Left renal cortex interstitium (tissue), 4 donors: ENCODE data around the gene RANBP1. TPM values are rescaled to one million over a fixed set of nuclear protein-coding genes. Genes with fewer than 3 reads are reported as not detected.

Experiments used
- DNase-seq, 4 donors: peaks; one replicate each; pipeline ENCODE4 v3.0.0-alpha.2; 2013; ENCODE audit warnings: low read depth in 4 of 4, low spot score in 2 of 4, missing footprints in 1 of 4
- polyA plus RNA-seq, 4 donors: library from polyadenylated mRNA; unstranded; fragments of 120-200 nt; gene quantifications; one replicate each; pipeline ENCODE4 v1.2.1, GENCODE V29; 2013; ENCODE audit not compliant: insufficient read length in 4 of 4

RANBP1 gene
- polyA plus RNA-seq, 4 donors, result 169 to 211 (median 180) TPM

DNA sequence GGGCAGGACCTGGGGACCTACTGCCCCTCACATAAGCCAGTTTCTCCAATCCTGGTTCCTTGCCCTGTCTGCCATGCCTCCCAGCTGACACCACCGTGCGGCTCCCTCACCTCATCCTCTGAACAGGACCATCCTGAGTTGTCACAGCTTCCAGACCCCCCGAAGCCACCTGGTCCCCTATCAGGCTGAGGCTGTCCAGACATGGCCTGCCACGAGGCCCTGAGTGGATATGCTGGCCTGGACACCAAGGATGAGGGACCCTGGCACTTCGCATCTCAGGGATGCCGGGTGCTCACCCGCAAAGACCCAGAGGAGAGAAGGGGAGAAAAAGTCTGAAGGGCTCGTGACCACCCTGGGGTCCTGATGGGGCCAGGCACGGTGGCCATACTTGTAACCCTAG lies 50.8 kb downstream of the RANBP1 start:
- no peak for DNase-seq

DNA sequence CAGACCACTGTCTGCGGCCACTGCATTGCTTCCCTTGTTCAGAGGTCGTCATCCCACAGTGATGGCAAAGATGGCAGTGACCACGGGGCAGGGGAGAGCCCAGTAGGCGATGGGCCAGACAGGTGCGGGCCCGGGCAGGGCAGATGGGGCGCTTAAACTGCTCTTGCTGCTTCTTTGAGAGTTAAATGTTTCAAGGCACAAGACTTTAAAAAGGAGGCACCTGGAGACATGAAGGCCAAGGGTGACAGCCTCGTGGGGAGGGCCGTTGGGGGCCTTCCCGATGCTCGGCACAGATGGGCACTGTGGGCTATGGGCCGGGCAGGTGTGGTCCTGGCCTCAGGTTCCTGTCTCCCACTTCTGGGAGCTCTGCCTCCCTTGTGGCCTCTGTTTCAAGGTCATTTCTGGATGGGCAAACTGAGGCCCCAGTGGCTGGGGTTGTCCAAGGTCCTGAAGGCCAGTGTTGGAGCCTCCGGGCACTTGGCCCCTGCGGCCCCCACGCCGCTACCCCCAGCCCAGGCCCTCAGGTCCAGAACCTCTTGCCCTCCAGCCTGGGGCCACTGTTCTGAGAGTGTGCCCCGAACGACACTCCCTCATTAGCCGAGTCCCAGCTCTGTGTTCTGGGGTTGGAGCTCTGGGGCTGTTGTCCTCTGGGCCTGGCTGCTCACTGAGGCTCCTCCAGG lies 51.9 kb downstream of the RANBP1 start:
- no peak for DNase-seq

DNA sequence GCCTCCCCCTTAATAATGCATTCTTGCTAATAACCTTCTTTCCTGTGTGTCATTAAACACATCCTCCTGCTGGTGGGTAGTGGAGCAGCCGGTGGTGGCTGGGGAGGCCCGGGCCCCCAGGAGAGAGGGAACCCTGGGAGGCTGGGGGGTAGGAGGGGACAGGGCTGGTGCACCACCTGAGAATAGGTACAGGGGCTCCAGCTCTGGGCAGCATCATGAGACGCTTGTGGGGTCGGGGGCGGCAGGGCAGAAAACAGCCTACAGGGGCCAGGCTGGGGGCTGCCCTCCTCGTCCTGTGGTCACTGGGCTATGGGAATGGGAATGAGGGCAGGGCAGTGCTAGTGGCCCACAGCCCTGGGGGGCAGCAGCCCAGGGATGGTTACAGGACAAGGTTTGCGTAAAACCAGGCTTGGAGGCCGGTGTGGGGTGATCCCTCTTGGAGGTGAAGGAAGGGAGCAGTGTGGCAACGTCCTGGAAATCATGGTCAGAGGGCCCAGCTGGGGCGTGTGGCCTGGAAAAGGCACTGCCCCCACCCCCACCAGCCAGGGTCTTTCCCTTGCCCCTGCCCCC lies 53.4 kb downstream of the RANBP1 start:
- no peak for DNase-seq

DNA sequence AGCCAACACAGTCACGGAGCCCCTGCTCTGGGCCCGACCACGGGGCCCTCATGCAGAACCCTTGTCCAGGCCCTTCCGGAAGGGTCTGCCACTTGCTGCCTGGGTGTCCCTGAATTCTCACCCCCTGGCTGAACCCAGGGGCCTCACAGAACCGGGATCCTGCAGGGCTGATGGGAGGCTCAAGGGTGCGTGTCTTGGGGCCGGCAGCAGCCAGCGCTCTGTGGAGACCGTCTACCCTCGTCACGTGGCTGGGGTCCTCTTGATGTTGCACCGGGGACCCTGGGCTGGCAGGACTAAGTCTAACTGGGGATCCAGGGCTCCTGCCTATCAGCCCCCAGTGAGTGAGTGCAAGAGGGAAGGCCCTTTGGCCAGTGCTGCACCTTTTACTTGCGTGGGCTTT lies 54.3 kb downstream of the RANBP1 start:
- no peak for DNase-seq

DNA sequence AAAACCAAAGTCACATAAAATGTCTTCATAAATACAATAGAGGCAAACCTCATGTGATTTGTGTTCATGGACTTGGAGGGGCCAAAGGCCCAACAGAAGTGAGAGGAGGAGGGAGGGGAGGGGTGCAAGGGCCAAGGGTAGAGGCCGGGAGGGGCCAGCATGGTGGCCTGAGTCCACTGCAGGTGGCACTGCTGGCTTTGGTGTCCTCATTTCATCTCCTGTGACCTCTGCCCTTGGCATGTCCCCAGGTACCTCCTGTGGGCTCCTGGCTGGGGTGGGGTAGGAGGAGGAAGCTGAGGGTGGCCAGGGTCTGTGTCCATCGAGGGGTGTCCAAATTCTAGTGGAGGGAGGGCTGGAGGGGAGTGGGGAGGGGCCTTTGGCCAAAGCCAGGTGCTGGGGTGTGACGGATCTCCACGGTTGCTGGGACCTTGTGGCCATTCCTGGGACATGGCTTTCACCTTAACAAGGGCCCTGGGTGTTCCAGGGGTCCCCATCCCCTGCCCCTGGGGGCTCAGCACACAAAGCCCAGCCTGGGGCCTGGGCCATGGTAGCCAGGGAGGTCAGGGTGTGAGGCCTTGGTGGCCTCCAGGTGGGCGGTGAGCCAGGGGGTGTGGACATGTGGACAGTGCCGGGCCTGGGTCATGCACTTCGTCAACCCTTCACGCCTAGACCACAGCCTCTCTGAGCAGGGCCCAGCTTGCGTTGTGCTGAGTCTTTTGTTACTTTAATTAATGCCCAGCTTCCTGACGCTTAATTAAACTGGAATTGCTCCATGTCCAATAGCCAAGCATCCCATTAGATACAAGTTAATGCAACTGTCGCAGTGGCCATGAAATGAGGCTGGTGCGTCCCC lies 55.6 kb downstream of the RANBP1 start:
- no peak for DNase-seq

DNA sequence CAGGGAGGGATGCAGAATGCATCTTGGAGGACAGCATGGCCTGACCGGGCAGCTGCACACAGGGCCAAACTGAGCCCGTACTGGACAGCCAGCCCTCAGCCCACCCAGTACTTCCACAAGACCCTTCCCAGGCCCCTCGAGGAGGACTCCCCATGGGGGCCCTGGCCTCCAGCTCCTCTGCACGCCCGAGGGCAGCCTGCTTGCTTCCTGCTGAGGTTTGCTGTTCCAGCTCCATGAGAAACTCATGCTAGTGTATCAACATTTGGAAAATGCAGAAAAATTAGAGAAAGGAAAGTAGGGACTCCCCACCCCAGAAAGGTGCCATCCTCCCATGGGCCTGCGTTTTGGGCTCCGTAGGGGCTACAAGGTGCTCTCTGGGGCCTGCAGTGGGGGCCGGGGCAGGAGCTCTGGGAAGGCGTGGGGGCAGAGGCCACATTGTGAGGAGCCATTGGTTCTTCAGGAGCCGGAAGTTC lies 56.3 kb downstream of the RANBP1 start:
- DNase-seq, result no peak

DNA sequence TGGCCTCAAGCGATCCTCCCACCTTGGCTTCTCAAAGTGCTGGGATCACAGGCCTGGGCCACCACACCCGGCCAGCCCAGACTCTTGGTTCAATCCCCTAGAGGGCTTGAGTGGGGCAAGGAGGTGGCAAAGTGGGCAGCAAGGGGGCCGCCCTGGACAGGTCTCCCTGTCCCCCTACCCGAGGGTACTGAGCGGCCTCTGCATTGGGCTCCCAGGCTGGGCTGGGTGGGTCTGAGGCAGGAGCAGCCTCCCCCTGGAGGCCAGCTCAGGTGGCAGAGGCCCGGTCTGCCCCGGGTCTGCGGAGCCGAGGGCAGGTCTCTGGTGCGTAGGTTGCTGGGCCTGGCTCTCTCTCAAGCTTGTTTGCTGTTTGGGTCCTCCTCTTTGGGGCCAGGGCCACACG lies 57.3 kb downstream of the RANBP1 start:
- no peak for DNase-seq

DNA sequence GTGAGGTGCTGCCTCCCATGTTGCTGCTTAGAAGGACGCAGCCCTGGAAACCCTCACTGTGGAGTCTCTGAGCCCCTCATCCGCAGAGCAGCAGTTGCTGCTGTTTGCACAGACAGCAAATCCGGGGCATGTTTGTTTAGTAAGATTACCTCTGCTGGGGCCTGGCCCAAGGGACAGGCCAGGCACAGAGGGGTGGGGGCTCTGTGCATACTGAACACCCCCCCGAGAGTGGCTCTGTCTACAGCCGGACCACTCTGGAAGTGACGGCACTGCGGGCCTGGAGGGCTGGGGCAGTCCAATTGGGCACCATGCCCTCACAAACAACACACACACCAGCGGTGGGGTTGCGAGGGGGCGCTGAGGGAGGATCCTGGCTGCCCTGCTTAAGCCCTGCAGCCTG lies 57.9 kb downstream of the RANBP1 start:
- no peak for DNase-seq

DNA sequence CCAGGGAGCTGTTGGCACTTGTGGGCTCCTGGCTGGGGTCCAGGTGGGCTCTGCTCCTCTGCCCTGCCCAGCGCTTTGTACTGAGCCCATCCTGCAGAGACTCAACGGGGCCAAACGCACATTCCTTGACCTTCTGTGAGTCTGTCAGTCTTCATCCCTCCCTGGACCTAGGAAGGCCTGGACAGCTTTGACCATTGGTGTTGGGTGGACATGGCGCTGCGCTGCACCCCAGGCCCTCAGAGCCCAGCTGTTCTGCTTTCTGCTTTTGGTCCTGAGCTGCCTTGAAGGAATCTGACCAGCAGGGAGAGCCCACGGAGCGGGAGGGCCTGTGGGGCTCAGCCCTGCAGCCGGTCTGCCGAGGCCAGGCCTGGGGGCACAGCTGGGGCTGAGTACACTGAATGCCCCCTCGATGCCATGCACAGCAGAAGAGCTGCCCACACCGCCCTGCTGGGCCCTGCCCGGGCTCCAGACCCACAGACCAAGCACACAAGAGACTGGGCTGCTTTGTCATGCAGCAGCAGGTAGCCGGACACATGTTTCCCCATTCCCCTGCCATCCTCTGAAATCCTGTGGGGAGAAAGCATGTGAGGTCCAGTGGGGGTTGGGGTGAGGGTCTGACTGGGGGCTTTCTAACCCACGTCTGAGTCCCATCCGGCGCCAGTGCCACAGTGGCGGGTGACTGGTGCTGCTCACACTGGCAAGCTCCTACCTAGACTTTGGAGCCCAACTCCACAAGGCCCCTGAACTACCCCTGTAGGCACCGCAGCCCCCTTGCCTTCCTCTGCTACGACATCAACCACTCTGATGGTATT lies 59.1 kb downstream of the RANBP1 start:
- DNase-seq, result no peak

DNA sequence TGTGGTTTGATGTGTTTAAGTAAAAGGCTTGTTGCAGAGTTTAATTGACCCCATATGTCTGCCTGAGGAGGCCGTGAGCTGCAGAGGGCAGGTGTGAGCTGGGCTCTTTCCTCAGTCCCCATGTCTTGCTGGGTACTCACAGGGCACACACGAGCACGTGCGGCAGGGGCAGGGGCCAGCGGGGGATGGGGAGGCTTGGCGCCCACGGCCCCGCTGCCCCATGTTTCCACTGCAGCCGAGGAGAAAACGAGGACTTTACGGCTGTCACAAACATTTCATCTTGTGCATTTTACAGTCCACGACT lies 59.6 kb downstream of the RANBP1 start:
- no peak for DNase-seq

DNA sequence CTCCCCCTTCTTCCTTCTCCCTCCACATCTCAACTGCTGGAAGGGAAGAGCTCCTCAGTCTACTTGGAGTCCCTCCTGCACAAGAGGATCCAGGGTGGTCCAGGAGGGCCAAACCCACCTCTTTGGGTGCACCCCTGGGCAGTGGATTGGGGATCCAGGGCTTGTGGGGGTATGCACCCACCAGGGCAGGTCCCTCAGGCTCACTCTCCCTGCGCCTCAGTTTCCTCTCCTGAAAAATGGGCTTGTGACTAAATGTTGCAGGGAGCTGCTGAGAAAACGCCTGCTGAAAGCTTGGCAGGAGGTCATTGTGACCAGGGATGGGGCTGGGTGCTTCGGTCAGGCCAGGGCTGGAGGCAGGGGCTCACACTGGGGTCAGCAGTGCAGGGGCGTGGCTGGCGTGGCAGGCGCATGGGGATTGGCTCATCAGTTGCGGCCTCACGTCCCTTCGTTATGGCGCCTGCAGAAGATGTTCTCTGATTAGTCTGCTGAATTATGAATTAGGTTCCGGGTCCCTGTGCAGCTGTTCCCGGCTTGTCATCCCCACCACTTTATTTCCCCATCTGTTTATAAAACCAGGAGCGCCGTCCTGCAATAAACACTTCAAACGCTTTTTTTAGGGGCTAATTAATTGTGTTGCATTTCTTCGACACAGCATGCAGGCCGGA lies 60.6 kb downstream of the RANBP1 start:
- no peak for DNase-seq

Other genes with a start within 250 kb of the RANBP1 start
- 100 to 1,000 TPM; 103 to 157 (median 124) TPM for gene COMT, start 174.3 kb upstream of the RANBP1 start, polyA plus RNA-seq
- 10 to 100 TPM; 23.0 to 35.8 (median 29.3) TPM for gene TXNRD2, start 174.3 kb upstream of the RANBP1 start, polyA plus RNA-seq
- gene ARVCF, start 99.3 kb upstream of the RANBP1 start, polyA plus RNA-seq, result 10 to 100 TPM; 18.3 to 33.5 (median 29.1) TPM
- 10 to 100 TPM; 12.2 to 15.2 (median 12.8) TPM for gene TANGO2, start 95.0 kb upstream of the RANBP1 start, polyA plus RNA-seq
- gene DGCR8, start 35.9 kb upstream of the RANBP1 start, polyA plus RNA-seq, result 10 to 100 TPM; 35.2 to 63.0 (median 50.3) TPM
- gene TRMT2A, start 1.1 kb downstream of the RANBP1 start, polyA plus RNA-seq, result 10 to 100 TPM; 40.2 to 65.5 (median 58.0) TPM
- 10 to 100 TPM; 30.0 to 67.6 (median 49.2) TPM for gene ZDHHC8, start 15.7 kb downstream of the RANBP1 start, polyA plus RNA-seq
- gene CCDC188, start 35.0 kb downstream of the RANBP1 start, polyA plus RNA-seq, result 1 to 10 TPM in 2 of 4 donors, under 1 TPM in 2; 0.24 to 1.8 (median 0.96) TPM
- 10 to 100 TPM in 1 of 4 donors, 1 to 10 TPM in 3; 3.8 to 10.4 (median 7.1) TPM for gene RTN4R, start 152.2 kb downstream of the RANBP1 start, polyA plus RNA-seq
- 10 to 100 TPM; 50.6 to 74.4 (median 59.3) TPM for gene DGCR6L, start 204.0 kb downstream of the RANBP1 start, polyA plus RNA-seq